ENCODE measurements around the gene HOGA1.

DNA sequence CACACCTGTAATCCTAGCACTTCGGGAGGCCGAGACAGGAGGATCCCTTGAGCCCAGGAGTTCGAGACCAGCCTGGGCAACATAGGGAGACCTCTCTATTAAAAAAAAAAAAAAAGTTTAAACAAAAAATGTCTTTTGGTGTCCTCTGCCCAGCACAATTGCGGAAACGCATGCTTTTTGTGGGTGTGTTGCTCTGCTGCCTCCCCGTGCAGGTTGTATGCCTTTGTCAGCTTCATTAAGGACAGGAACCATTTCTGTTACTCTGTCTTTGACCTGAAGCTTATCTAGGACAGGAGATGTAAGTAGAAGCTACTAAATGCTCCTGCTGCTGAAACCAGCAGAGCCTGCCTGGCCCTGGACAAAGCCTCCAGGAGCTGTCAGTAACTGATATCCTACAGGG is 32.9 kb upstream of the HOGA1 start:
- TF ChIP-seq, protein P1, sequence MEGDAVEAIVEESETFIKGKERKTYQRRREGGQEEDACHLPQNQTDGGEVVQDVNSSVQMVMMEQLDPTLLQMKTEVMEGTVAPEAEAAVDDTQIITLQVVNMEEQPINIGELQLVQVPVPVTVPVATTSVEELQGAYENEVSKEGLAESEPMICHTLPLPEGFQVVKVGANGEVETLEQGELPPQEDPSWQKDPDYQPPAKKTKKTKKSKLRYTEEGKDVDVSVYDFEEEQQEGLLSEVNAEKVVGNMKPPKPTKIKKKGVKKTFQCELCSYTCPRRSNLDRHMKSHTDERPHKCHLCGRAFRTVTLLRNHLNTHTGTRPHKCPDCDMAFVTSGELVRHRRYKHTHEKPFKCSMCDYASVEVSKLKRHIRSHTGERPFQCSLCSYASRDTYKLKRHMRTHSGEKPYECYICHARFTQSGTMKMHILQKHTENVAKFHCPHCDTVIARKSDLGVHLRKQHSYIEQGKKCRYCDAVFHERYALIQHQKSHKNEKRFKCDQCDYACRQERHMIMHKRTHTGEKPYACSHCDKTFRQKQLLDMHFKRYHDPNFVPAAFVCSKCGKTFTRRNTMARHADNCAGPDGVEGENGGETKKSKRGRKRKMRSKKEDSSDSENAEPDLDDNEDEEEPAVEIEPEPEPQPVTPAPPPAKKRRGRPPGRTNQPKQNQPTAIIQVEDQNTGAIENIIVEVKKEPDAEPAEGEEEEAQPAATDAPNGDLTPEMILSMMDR (optimal IDR thresholded peaks at IDR 0.05 in 1 of 3, IDR thresholded peaks at IDR 0.05 in 1 of 3, conservative IDR thresholded peaks at IDR 0.05 in 1 of 3; ENCODE audit: extremely low read depth in 1 of 3, insufficient read depth in 2 of 3, low read length in 3 of 3) = no peak
- no peak for TF ChIP-seq EZH2 (IDR thresholded peaks at IDR 0.05; ENCODE audit: low read length)

Data from keratinocyte (primary cell).